ENCODE results near the gene ABCC6.
"Not testable (repeated sequence)": the region's sequence is repeated elsewhere in the genome, so short reads cannot be mapped to it uniquely, and the experiment has no call there.

The ABCC6 gene

GRCh38 chr16:16162591-16162990 lies 60.7 kb downstream of the ABCC6 start:
- in situ Hi-C loops (cut with MboI; ENCODE audit: low sequenced_read_pairs), result no loop called here

DNA sequence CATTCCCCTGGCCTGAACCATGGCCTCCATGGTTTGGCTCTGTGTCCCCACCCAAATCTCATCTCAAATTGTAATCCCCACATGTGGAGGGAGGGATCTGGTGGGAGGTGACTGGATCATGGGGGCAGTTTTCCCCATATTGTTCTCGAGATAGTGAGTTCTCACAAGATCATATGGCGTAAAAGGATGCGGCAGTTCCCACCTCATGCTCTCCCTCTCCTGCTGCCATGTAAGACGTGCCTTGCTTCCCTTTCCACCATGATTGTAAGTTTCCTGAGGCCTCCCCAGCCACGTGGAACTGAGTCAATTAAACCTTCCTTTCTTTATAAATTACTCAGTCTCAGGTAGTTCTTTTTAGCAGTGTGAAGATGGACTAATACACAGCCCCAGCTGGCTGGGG lies 61.5 kb downstream of the ABCC6 start:
- in situ Hi-C loops (cut with MboI; ENCODE audit: low sequenced_read_pairs), result not testable (repeated sequence)

DNA sequence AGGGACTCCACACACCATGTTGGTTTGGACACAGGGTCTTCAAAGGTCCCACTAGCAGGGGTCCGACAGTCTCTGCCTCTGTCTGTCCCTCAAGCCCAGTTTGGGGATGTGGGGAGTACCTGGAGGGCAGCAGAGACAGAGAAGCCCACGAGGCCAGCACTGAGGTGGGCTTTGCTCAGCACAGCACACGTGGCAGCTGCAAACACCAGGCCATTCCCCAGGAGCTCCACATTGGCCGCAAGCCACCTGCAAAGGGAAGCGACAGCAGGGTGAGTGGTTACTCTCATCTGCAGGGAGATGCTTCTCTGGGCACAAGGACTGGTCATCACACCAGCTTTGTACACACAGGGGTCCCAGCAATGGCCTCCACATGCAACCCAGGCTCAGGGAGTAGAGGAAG lies 62.0 kb downstream of the ABCC6 start:
- in situ Hi-C loops (cut with MboI; ENCODE audit: low sequenced_read_pairs), result no loop called here

DNA sequence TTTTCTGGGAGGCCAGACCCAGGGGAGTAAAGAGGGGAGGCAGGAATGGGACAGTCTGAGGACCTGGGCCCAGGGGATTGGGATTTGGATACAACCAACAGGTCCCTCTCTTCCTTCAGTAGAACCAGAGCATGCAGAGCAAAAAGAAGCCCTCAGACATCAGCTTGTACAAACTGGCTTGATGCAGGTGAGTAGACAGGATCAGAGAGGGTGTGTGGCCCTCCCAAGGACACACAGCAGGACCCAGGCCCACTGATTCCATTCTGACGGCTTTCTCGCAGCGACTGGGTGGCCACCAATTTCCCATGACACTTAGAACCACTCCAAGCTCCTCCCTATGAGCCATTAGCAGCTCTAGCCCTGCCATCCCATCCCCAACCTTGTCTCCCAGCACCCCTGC lies 63.6 kb downstream of the ABCC6 start:
- in situ Hi-C loops (cut with MboI; ENCODE audit: low sequenced_read_pairs), result no loop called here

DNA sequence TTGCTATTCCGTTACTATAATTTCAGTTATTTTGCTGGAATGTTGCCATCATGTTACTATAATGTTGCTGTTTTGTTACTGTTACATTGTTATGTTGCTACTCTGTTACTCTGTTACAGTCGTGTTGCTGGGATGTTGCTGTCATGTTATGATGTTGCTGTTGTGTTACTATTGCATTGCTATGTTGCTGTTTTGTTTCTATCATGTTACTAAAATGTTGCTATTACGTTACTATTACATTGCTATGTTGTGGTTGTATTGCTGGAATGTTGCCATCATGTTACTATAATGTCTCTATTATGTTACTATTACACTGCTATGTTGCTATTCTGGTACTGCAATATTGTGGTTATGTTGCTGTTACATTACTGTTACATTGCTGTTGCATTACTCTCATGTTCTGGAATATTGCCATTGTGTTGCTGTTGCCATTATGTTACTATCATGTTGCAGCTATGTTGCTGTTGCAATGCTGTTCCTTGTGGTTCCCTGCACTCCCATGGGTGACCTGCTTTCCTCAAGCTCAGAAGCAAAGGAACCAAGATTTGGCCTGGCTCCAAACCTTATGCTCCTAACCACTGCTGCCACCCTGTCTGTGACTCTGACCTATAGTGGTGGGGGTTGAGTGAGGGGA lies 64.4 kb downstream of the ABCC6 start:
- in situ Hi-C loops (cut with MboI; ENCODE audit: low sequenced_read_pairs), result no loop called here

GRCh38 chr16:16158082-16158658 lies 65.1 kb downstream of the ABCC6 start:
- in situ Hi-C loops (cut with MboI; ENCODE audit: low sequenced_read_pairs), result no loop called here

GRCh38 chr16:16157166-16157565 lies 66.1 kb downstream of the ABCC6 start:
- in situ Hi-C loops (cut with MboI; ENCODE audit: low sequenced_read_pairs), result no loop called here

DNA sequence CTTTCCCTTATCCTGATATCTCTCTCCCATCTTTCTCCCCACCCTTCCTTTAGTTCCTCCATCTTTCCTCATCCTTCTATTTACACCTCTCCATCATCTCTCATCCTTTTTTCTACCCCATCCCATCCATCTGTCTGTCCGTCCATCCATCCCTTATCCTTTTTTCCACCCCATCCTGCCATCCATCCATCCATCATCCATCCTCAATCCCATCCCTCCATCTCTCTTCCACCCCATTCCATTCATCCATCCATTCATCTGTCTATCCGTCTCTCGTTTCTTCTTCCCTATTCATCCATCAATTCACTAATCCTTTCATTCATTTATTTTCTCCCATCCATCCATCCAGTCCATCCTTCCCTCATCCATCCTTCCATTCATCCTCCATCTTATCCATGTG lies 68.1 kb downstream of the ABCC6 start:
- in situ Hi-C loops (cut with MboI; ENCODE audit: low sequenced_read_pairs), result no loop called here

DNA sequence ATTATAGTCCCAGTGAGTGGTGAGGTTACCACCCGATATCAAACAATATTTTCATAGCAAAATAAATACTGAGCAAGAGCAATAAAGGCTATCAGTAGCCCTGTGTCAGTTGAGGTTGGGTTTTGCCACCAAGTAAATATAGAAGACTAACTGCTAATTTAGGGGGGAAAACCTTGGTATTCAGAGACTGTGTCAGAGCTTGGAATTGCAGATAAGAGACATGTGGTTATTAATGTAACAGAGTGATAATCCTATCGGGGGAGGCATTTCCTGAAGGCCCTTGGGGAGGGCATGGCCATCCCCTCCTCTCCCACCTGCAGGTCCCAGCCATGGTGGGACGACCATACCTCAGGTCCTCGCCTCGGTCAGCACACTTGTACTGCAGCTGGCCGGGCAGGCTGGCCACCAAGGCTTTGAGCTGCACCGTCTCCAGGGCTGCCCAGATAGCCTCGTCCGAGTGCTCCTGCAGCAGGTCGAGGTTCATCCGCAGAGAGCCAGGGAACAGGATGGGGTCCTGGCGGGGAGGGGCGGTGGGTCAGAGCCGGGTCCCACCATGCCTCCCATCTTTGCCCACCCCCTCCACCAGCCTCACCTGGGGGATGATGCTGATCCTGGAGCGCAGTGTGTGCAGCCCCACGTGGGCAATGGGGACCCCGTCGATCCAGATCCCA lies 68.9 kb downstream of the ABCC6 start:
- in situ Hi-C loops (cut with MboI; ENCODE audit: low sequenced_read_pairs), result no loop called here

GRCh38 chr16:16153000-16153399 lies 70.3 kb downstream of the ABCC6 start:
- in situ Hi-C loops (cut with MboI; ENCODE audit: low sequenced_read_pairs), result not testable (repeated sequence)

GRCh38 chr16:16151315-16151714 lies 72.0 kb downstream of the ABCC6 start:
- in situ Hi-C loops (cut with MboI; ENCODE audit: low sequenced_read_pairs), result no loop called here

DNA sequence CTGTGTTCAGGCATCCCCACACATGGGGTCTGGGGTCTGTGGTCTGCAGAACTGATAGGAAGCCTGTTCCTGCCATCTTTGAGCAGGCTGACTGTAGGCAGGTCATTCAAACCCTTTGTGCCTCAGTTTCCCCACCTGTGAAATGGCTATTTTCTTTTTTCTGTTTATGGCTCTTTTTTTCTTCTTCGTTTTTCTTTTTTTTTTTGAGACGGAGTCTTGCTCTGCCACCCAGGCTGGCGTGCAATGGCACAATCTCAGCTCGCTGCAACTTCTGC lies 72.5 kb downstream of the ABCC6 start:
- in situ Hi-C loops (cut with MboI; ENCODE audit: low sequenced_read_pairs), result no loop called here

- in situ Hi-C loops (cut with MboI; ENCODE audit: low sequenced_read_pairs), result no loop called here
Measured at GRCh38 chr16:16150117-16150877, 73.0 kb downstream of the ABCC6 start.

DNA sequence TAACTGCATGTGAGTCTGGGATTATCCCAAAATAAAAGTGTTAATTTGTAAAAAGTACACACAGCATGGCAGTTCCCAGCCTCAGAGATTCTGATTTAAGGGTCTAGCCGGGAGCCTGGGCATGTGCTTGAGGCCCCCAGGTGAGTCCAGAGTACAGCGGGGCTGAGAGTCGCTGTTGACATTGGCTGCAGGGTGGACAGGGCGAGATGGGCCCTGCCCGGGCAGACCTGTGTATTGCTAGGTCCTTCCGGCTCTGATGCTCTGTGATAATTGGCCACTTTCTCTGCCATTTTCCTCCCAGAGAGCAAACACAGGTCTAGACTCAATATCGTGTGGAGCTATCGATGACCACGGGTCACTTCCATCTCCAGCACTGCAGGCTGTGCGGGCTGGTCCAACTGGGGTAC lies 73.6 kb downstream of the ABCC6 start:
- in situ Hi-C loops (cut with MboI; ENCODE audit: low sequenced_read_pairs), result no loop called here

DNA sequence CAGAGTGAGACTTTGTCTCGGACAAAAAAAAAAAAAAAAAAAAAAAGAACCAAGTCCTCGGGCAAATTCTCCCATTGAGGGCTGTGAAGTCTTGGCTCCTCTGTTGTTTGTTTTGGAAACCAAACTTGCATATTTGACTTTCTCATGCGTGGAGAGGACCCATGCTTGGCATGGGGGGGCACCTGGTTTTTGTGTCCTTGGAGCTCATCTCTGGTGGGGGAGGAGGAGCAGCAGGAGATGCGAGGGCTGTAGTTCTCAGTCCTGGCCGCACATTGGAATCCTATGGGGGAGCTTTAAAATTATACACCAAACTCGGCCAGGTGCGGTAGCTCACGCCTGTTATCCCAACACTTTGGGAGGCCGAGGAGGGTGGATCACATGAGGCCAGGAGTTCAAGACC lies 74.5 kb downstream of the ABCC6 start:
- in situ Hi-C loops (cut with MboI; ENCODE audit: low sequenced_read_pairs), result no loop called here

- in situ Hi-C loops (cut with MboI; ENCODE audit: low sequenced_read_pairs), result not testable (repeated sequence)
Measured at GRCh38 chr16:16148000-16148599, 75.2 kb downstream of the ABCC6 start.

DNA sequence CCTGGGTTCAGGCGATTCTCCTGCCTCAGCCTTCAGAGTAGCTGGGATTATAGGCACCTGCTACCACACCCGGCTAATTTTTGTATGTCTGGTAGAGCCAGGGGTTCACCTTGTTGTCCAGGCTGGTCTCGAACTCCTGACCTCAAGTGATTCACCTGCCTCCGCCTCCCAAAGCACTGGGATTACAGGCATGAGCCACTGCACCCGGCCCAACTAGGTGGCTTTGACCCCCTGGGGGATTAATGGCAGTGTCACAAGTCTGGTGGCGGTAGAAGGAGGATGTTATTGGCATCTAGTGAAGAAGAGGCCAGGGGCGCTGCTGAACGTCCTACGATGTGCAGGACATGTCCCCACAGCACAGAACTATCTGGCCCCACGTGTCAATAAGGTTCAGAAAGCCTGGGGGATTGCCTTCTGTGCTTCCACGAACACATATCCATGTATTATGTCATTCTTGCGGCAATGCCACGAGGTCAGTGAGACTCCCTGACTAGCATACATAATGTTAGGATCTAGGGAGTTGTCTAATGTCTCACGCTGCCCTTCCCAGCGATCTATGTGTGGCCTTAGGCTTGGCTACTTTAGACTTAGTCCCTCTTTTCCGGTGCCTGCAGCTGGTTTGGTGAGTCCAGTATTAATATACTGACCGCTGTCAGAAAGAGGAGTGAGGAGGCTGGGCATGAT lies 75.8 kb downstream of the ABCC6 start:
- in situ Hi-C loops (cut with MboI; ENCODE audit: low sequenced_read_pairs), result no loop called here

DNA sequence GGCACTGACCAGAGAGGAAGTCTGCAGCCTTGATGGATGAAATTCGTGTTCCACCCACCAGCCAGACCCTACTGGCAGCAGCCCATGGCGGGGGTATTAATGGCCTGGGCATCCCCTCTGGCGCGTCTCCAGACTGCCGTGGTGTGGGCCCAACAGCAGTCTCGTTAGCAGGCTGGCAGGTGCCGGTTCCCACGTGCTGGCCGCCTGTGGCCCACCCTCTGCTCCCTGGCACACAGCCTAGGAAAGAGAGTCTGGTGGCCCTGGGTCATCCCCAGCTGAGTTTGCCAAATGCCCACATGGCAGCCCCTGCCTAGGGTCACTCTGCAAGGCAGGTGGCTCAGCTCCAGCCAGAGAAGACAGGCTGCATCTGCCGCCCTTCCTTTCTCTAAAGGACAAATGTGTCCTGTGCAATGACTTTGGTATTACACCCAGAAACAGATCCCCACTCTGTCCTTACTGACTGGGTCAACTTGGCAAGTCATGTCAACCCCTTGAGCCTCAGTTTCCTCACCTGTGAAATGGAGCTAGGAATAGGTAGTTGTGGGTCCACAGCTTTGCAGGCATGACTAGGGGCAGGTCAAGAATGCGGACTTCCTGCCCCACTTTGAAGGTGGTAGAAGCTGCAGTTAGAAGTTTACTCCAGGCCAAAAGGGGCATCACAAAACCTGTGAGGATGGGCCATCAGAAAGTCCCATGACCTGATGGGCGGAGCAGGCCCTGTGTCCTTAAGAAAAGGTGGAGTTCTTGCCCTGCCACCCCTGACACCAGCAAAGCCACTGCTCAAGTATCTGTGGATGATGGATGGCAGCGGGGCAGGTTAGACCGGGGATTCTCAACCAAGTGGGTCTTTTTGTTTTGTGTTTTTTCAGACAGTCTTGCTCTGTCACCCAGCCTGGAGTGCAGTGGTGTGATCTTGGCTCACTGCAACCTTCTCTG lies 76.6 kb downstream of the ABCC6 start:
- in situ Hi-C loops (cut with MboI; ENCODE audit: low sequenced_read_pairs), result no loop called here

DNA sequence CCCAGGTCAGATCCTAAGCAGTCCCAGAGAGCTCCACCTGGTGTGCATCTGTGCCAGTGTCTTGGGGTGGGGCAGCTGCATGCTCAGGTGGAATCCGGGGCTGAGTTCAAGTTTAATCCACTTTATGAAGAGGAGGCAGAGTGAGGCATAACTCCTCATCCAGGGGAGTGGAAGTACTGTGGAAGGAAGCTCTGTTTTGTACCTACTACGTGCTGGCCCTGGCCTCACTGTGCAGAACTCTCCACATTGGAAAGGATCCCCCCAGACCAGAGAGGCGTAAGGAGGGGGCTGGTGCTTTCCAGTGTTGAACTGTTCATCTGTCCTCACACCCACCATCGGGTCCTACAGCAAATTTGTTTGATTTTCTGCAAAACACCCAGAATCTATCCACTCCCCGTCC lies 78.0 kb downstream of the ABCC6 start:
- in situ Hi-C loops (cut with MboI; ENCODE audit: low sequenced_read_pairs), result no loop called here

DNA sequence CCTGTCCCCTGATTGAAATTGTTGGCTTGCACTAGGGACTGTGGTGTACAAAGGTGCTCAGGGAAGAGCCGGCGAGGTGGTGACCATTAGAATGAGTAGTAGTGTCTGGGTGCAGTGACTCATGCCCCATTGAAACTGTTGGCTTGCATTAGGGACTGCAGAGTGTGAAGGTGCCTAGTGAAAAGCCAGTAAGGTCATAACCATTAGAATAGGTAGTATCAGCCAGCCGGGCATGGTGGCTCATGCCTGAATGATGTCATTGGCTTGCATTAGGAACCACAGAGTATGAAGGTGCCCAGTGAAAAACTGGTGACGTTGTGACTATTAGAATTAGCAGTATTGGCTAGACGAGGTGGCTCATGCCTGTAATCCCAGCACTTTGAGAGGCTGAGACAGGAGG lies 78.9 kb downstream of the ABCC6 start:
- in situ Hi-C loops (cut with MboI; ENCODE audit: low sequenced_read_pairs), result no loop called here
